AG04450 (cell line): Measurements from ENCODE around the gene APBA2. TPM values are rescaled to one million over a fixed set of nuclear protein-coding genes. Genes with fewer than 3 reads are reported as not detected.

Experiments
- CTCF ChIA-PET: fragments of 300-600, 350-600 bp; formaldehyde crosslinking; extraction: SDS; loops from one replicate; lab custom pipeline; 2022; ENCODE audit warnings: antibody characterized with exemption, inconsistent platforms; lab: Charles Lee
- POLR2A ChIA-PET: fragments of 350-600 bp; formaldehyde crosslinking; extraction: SDS; loops from one replicate; lab custom pipeline; 2021; ENCODE audit warnings: antibody characterized with exemption, inconsistent platforms; lab: Yijun Ruan, JAX
- DNase-seq: peaks from one replicate; pipeline ENCODE4 v3.0.0-alpha.2; 2011; ENCODE audit warnings: low read depth, low spot score
- H3K27ac ChIP-seq: one replicate; pipeline ENCODE4 v1.5.1; 2012; ENCODE audit warnings: low read depth, low read length, control low read depth
- H3K27me3 ChIP-seq: one replicate; pipeline ENCODE4 v1.6.0; 2012; ENCODE audit warnings: low read length; ENCODE audit not compliant: control insufficient read depth, insufficient read depth
- H3K4me3 ChIP-seq: 2 replicates; pipeline ENCODE4 v1.5.1; 2011; ENCODE audit warnings: mild to moderate bottlenecking, low read depth, low read length, control low read depth
- H3K9me3 ChIP-seq: 2 replicates; pipeline ENCODE4 v1.5.1; 2012; ENCODE audit warnings: low read length; ENCODE audit not compliant: control insufficient read depth, insufficient read depth
- CTCF ChIP-seq: IDR thresholded peaks from 2 replicates; pipeline ENCODE4 v1.5.1; 2011; ENCODE audit warnings: low read depth, low read length, control low read depth, inconsistent platforms
- polyA plus RNA-seq: library from polyadenylated mRNA; depleted of rRNA; stranded (reverse); fragments of >200 nt; gene quantifications from 2 replicates; pipeline ENCODE4 v1.2.3, GENCODE V29; 2011

APBA2 gene
- polyA plus RNA-seq, 1 experiment: 18.9 TPM

- CTCF ChIA-PET: interaction anchor here (0.6 to 1.2 kb wide), 2 partner anchors 23 to 236 kb away, joined by 3 to 4 read pairs; no protein-coding TSS in a partner anchor
- no peaks in the 10 kb centered on the region; the same call in 1 of the 2 replicates for H3K9me3 ChIP-seq
- H3K27ac ChIP-seq: no peak overlapping the region
- DNase-seq: no peak
- POLR2A ChIA-PET: no interaction called here
- H3K4me3 ChIP-seq: no peak overlapping the region
- H3K27me3 ChIP-seq: peaks cover 5% of the 10 kb centered on the region
- no peak for TF ChIP-seq CTCF
Measured at GRCh38 chr15:29116970-29117700, 231.4 kb downstream of the APBA2 start.

GRCh38 chr15:29117778-29118177, 232.0 kb downstream of the APBA2 start:
- CTCF ChIA-PET: interaction anchor here (1.2 to 1.5 kb wide), 2 partner anchors 16 to 22 kb away, joined by 3 to 4 read pairs; no protein-coding TSS in a partner anchor
- no peak for TF ChIP-seq CTCF

GRCh38 chr15:29119847-29120246, 234.1 kb downstream of the APBA2 start:
- H3K27ac ChIP-seq: no peak overlapping the region
- CTCF ChIA-PET: interaction anchor here (0.8 kb wide), 1 partner anchor 20 kb away, joined by 3 read pairs; no protein-coding TSS in a partner anchor
- H3K4me3 ChIP-seq: no peak overlapping the region
- DNase-seq: no peak
- POLR2A ChIA-PET: no interaction called here
- no peak for TF ChIP-seq CTCF
- H3K27me3 ChIP-seq: peaks cover 9% of the 10 kb centered on the region
- no peaks in the 10 kb centered on the region; the same call in 1 of the 2 replicates for H3K9me3 ChIP-seq

More at GRCh38 chr15:29117778-29118177, 232.0 kb downstream of the APBA2 start:
- Histone ChIP-seq H3K9me3 (no peaks in the 10 kb centered on the region; the same call in 1 of the 2 replicates), H3K27me3 (peaks cover 5% of the 10 kb centered on the region), H3K27ac (no peak overlapping the region), H3K4me3 (no peak overlapping the region)
- POLR2A ChIA-PET: no interaction called here
- DNase-seq: no peak

DNA sequence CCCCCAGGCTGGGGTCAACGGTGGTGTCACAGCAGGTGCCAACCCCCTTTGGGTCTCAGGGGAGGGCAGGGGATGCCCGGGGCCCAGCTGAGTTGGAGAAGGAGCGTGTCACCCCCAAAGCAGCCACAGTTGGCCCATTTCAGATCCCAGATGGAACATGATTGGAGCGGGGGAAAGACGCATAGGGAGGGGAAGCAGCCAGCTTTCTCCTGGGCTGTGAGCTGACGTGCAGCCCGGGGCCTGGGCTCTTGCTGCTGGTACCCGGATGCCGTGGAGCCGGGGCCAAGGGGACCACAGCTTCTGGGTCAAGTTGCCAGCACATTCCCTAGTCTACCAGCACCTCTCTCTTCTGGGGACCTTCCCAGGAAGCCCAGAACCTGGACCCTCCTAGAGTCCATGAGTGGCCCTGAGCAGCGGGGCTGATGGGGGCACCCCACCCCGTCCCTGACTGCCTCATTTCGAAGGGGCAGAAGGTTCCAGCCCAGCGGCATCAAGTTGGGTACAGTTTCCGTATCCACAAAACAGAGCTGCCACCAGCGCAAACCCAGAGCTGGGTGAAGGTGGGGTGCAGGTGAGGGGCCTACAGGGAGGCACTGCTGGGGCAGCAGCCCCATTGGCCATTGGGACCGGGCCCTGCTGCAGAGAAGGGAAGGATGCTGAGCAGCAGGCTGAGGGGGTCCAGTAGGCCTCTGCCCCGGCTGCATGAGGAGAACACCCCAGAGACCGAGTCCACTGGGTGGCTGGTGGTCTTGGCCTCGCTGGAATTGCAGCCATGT, 235.0 kb downstream of the APBA2 start:
- ChIA-PET POLR2A (no interaction called here), CTCF (interaction anchor here (1.4 kb wide), 1 partner anchor 17 kb away, joined by 5 read pairs; no protein-coding TSS in a partner anchor)
- Histone ChIP-seq H3K27ac (no peak overlapping the region), H3K9me3 (no peaks in the 10 kb centered on the region; the same call in 1 of the 2 replicates), H3K4me3 (no peak overlapping the region), H3K27me3 (peaks cover 9% of the 10 kb centered on the region)
- DNase-seq: no peak
- no peak for TF ChIP-seq CTCF
